ENCODE measurements around the gene FAS. TPM values are rescaled to one million over a fixed set of nuclear protein-coding genes. Genes with fewer than 3 reads are reported as not detected.

The FAS gene
- total and polyA plus RNA-seq, 2 experiments from 2014 or later: 3.1 to 4.3 TPM

- no peak for TF ChIP-seq REST (IDR thresholded peaks at IDR 0.05; ENCODE audit: unreplicated experiment)
- TF ChIP-seq ZNF462 (CRISPR knock-in tag; IDR thresholded peaks at IDR 0.05): no peak
- TF ChIP-seq ZNF114 (CRISPR knock-in tag; IDR thresholded peaks at IDR 0.05): no peak
- TF ChIP-seq EZH2phosphoT487 (IDR thresholded peaks at IDR 0.05; ENCODE audit: unreplicated experiment): no peak
- TF ChIP-seq POLR2AphosphoS5 (IDR thresholded peaks at IDR 0.05; ENCODE audit: low read depth): no peak
- TF ChIP-seq CREB1 (CRISPR knock-in tag; IDR thresholded peaks at IDR 0.05; ENCODE audit: low read depth): no peak
- TF ChIP-seq EZH2 (IDR thresholded peaks at IDR 0.05; ENCODE audit: low read depth, unreplicated experiment): no peak
- TF ChIP-seq ZNF331 (CRISPR knock-in tag; IDR thresholded peaks at IDR 0.05; ENCODE audit: low read depth): no peak
- no peak for TF ChIP-seq ETS1 (IDR thresholded peaks at IDR 0.05)
- TF ChIP-seq NANOG (IDR thresholded peaks at IDR 0.05; ENCODE audit: borderline replicate concordance): no peak
- TF ChIP-seq, protein P1, sequence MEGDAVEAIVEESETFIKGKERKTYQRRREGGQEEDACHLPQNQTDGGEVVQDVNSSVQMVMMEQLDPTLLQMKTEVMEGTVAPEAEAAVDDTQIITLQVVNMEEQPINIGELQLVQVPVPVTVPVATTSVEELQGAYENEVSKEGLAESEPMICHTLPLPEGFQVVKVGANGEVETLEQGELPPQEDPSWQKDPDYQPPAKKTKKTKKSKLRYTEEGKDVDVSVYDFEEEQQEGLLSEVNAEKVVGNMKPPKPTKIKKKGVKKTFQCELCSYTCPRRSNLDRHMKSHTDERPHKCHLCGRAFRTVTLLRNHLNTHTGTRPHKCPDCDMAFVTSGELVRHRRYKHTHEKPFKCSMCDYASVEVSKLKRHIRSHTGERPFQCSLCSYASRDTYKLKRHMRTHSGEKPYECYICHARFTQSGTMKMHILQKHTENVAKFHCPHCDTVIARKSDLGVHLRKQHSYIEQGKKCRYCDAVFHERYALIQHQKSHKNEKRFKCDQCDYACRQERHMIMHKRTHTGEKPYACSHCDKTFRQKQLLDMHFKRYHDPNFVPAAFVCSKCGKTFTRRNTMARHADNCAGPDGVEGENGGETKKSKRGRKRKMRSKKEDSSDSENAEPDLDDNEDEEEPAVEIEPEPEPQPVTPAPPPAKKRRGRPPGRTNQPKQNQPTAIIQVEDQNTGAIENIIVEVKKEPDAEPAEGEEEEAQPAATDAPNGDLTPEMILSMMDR (conservative IDR thresholded peaks at IDR 0.05; ENCODE audit: low read depth in 2 of 2): no peak
- no peak for TF ChIP-seq JUNB (IDR thresholded peaks at IDR 0.05; ENCODE audit: unreplicated experiment)
- TF ChIP-seq STAT1 (IDR thresholded peaks at IDR 0.05; ENCODE audit: unreplicated experiment): no peak
- no peaks in the 10 kb centered on the region for H3F3A ChIP-seq (replicated peaks; ENCODE audit: low read depth)
- H3K79me2 ChIP-seq (replicated peaks; ENCODE audit: insufficient read depth): no peaks in the 10 kb centered on the region
- Mint-ChIP-seq H3K4me1 (peaks cover 4% of the 10 kb centered on the region; the same call in 2 of the 3 replicates), H3K27me3 (ENCODE audit: insufficient read depth, low read depth, poor library complexity) (no peaks in the 10 kb centered on the region), H3K9me3 (no peaks in the 10 kb centered on the region), H3K4me3 (no peak overlapping the region), H3K27ac (no peak overlapping the region), H3K36me3 (ENCODE audit: low read depth) (no peaks in the 10 kb centered on the region)
- H2AFZ ChIP-seq: no peak overlapping the region
- no peak overlapping the region for H3K27ac ChIP-seq (ENCODE audit: low read depth)
- H3K9me2 ChIP-seq (ENCODE audit: insufficient read depth): no peaks in the 10 kb centered on the region
- no peaks in the 10 kb centered on the region for H3K27me3 ChIP-seq (ENCODE audit: insufficient read depth)
- DNase-seq (ENCODE audit: low spot score) (no peak), ATAC-seq (no peak)
- no peak overlapping the region for H3K4me3 ChIP-seq
- no peaks in the 10 kb centered on the region for H3K36me3 ChIP-seq (ENCODE audit: insufficient read depth)
- H3K4me1 ChIP-seq (ENCODE audit: insufficient read depth): no peaks in the 10 kb centered on the region
- no peaks in the 10 kb centered on the region for H4K20me1 ChIP-seq (replicated peaks; ENCODE audit: insufficient read depth)
- no peak overlapping the region for H3K4me2 ChIP-seq
Observed at GRCh38 chr10:88979603-88980002, 11.0 kb upstream of the FAS start.
